ENCODE results near the gene SMAP1. TPM values are rescaled to one million over a fixed set of nuclear protein-coding genes. Genes with fewer than 3 reads are reported as not detected.

The SMAP1 gene
- total RNA-seq, 1 experiment from 2014 or later: 3.5 TPM

DNA sequence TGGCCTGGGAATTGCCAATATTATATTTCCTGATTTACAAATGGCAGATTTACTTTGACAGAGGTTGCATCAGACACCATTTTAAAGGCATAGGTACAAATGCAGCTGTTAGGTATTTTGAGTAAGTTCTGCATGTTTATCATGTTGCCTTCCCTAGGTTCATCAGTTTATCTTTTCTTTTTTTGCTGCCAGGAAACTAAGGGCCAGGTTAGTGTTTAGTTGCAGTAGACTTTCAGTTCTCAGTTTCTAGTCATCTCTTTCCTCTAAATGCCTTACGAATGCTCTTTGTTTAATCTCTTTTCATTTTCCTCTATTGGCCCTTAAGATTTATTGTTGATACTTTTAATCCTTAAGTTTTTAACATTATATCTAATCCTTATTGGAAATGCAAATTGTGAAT lies 129.9 kb downstream of the SMAP1 start:
- Histone ChIP-seq H3K36me3 (ENCODE audit: control insufficient read depth in 1 of 2, insufficient read depth in 2 of 2, low read length in 2 of 2) (no peaks in the 10 kb centered on the region; a peak in 1 of 4 replicates), H4K20me1 (ENCODE audit: insufficient read depth) (no peaks in the 10 kb centered on the region), H3K27me3 (ENCODE audit: insufficient read depth, low read length) (no peaks in the 10 kb centered on the region), H3K4me1 (ENCODE audit: control insufficient read depth in 1 of 2, insufficient read depth in 2 of 2, low read length in 2 of 2) (no peaks in the 10 kb centered on the region), H3K27ac (ENCODE audit: low read depth, low read length) (no peak overlapping the region), H3K4me3 (replicated peaks in 1 of 2; ENCODE audit: low read depth in 1 of 2, low read length in 2 of 2) (no peak overlapping the region), H3K79me2 (ENCODE audit: insufficient read depth, low read length) (no peaks in the 10 kb centered on the region), H3K9me3 (ENCODE audit: control insufficient read depth in 1 of 2, insufficient read depth in 1 of 2, low read depth in 1 of 2, low read length in 2 of 2) (no peaks in the 10 kb centered on the region), H3K9ac (ENCODE audit: low read length) (no peak overlapping the region), H3K4me2 (ENCODE audit: low read length) (no peak overlapping the region), H3K9me2 (ENCODE audit: insufficient read depth) (no peaks in the 10 kb centered on the region), H2AFZ (ENCODE audit: low read depth, low read length, poor library complexity, severe bottlenecking) (no peak overlapping the region)
- ChIA-PET CTCF (no interaction called here), POLR2A (no interaction called here), RAD21 (ENCODE audit: low non-redundant PET in 1 of 2, low total read pairs in 2 of 2, uncharacterized antibody in 2 of 2, unreplicated experiment in 2 of 2) (no interaction called here)
- intact Hi-C loops (cut with micrococcal nuclease): no loop called here
- ATAC-seq (no peak), DNase-seq (ENCODE audit: low read depth, low spot score) (no peak)
- BruUV-seq (replicated peaks): no TSS peak
- TF ChIP-seq REST (IDR thresholded peaks at IDR 0.05; ENCODE audit: low read depth) (no peak), POLR2A (IDR thresholded peaks at IDR 0.05; ENCODE audit: borderline replicate concordance, extremely low read depth, insufficient read depth, insufficient read length) (no peak), ZFX (IDR thresholded peaks at IDR 0.05) (no peak), CTCF (IDR thresholded peaks at IDR 0.05 in 2 of 3, conservative IDR thresholded peaks at IDR 0.05 in 1 of 3; ENCODE audit: borderline replicate concordance in 1 of 3, insufficient read depth in 1 of 3, low read depth in 2 of 3, low read length in 2 of 3) (no peak), ZNF274 (IDR thresholded peaks at IDR 0.05; ENCODE audit: low read depth, low read length) (no peak), FOSL1 (IDR thresholded peaks at IDR 0.05; ENCODE audit: low read depth) (no peak), CEBPB (IDR thresholded peaks at IDR 0.05; ENCODE audit: low read depth) (no peak), EZH2 (IDR thresholded peaks at IDR 0.05) (no peak), EGR1 (IDR thresholded peaks at IDR 0.05; ENCODE audit: low read depth) (no peak)
- TF ChIP-seq, protein P1, sequence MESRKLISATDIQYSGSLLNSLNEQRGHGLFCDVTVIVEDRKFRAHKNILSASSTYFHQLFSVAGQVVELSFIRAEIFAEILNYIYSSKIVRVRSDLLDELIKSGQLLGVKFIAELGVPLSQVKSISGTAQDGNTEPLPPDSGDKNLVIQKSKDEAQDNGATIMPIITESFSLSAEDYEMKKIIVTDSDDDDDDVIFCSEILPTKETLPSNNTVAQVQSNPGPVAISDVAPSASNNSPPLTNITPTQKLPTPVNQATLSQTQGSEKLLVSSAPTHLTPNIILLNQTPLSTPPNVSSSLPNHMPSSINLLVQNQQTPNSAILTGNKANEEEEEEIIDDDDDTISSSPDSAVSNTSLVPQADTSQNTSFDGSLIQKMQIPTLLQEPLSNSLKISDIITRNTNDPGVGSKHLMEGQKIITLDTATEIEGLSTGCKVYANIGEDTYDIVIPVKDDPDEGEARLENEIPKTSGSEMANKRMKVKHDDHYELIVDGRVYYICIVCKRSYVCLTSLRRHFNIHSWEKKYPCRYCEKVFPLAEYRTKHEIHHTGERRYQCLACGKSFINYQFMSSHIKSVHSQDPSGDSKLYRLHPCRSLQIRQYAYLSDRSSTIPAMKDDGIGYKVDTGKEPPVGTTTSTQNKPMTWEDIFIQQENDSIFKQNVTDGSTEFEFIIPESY (IDR thresholded peaks at IDR 0.05; ENCODE audit: extremely low read depth, insufficient replicate concordance, low read length): no peak
- TF ChIP-seq, protein P2, sequence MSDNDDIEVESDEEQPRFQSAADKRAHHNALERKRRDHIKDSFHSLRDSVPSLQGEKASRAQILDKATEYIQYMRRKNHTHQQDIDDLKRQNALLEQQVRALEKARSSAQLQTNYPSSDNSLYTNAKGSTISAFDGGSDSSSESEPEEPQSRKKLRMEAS (IDR thresholded peaks at IDR 0.05): no peak
